Coronary artery (tissue), 2 donors: ENCODE results near the gene ASMTL.

Experiments used
- DNase-seq: peaks from one replicate; pipeline ENCODE4 v3.0.0-alpha.2; 2017; ENCODE audit warnings: low spot score
- H3K27ac ChIP-seq, 2 donors: fragments of 200-600 bp; sonication (generic); one replicate each; pipeline ENCODE4 v1.5.1; 2016 to 2019
- H3K4me3 ChIP-seq: fragments of 200-600 bp; sonication (generic); 2 replicates; pipeline ENCODE4 v1.5.1; 2016; ENCODE audit warnings: mild to moderate bottlenecking, moderate library complexity
- CTCF ChIP-seq: fragments of 200-600 bp; sonication (generic); IDR thresholded peaks from one replicate; pipeline ENCODE4 v1.5.1; 2019; ENCODE audit warnings: antibody characterized with exemption

The ASMTL gene

GRCh38 chrX:1355131-1356046, 97.3 kb downstream of the ASMTL start:
- no peak for TF ChIP-seq CTCF
- Histone ChIP-seq H3K4me3 (no peak overlapping the region), H3K27ac (peak overlapping the region in 1 of 2 donors; percentile 3)
- DNase-seq: no peak

GRCh38 chrX:1354036-1355019, 98.4 kb downstream of the ASMTL start:
- no peak for DNase-seq
- Histone ChIP-seq H3K27ac (no peak overlapping the region), H3K4me3 (no peak overlapping the region)
- TF ChIP-seq CTCF: no peak
